ENCODE results near the gene ATG9A. TPM values are rescaled to one million over a fixed set of nuclear protein-coding genes. Genes with fewer than 3 reads are reported as not detected.

The ATG9A gene
- polyA plus RNA-seq, 1 experiment, result 84.3 TPM

DNA sequence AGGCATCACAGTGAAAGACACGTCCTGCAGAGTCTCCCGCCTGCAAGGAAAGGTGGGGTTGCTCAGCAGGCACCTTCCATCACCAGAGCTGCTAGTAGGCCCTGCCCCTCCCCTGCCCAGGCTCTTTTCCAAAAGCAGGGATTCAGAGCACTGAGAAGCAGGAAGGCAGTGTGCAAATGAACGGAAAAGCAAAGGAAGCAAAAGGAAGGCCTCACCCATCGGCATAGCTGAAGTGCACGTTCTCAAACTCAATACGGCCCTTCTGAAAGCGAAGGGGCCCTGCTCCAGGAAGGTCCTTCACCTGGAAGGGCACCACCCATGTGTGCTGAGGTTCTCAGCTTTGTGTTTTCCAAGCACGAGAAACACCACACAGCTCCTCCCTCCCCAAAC, 16.4 kb downstream of the ATG9A start:
- CTCF ChIA-PET, result interaction anchor here (2.6 kb wide), 1 partner anchor 82 kb away, joined by 22 read pairs; no protein-coding TSS in a partner anchor
- TF ChIP-seq, protein P1, sequence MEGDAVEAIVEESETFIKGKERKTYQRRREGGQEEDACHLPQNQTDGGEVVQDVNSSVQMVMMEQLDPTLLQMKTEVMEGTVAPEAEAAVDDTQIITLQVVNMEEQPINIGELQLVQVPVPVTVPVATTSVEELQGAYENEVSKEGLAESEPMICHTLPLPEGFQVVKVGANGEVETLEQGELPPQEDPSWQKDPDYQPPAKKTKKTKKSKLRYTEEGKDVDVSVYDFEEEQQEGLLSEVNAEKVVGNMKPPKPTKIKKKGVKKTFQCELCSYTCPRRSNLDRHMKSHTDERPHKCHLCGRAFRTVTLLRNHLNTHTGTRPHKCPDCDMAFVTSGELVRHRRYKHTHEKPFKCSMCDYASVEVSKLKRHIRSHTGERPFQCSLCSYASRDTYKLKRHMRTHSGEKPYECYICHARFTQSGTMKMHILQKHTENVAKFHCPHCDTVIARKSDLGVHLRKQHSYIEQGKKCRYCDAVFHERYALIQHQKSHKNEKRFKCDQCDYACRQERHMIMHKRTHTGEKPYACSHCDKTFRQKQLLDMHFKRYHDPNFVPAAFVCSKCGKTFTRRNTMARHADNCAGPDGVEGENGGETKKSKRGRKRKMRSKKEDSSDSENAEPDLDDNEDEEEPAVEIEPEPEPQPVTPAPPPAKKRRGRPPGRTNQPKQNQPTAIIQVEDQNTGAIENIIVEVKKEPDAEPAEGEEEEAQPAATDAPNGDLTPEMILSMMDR (IDR thresholded peaks at IDR 0.05; ENCODE audit: low read depth, low read length), result no peak
- Histone ChIP-seq H3K4me3 (ENCODE audit: low read depth, low read length) (no peak overlapping the region), H3K9me3 (ENCODE audit: control insufficient read depth, insufficient read depth, low read length) (no peaks in the 10 kb centered on the region; the same call in 1 of the 2 replicates), H3K27ac (ENCODE audit: low read depth, low read length) (no peak overlapping the region), H3K27me3 (ENCODE audit: control insufficient read depth, insufficient read depth, low read length) (no peaks in the 10 kb centered on the region)
- POLR2A ChIA-PET, result no interaction called here
- DNase-seq (ENCODE audit: low read depth, low spot score), result no peak

DNA sequence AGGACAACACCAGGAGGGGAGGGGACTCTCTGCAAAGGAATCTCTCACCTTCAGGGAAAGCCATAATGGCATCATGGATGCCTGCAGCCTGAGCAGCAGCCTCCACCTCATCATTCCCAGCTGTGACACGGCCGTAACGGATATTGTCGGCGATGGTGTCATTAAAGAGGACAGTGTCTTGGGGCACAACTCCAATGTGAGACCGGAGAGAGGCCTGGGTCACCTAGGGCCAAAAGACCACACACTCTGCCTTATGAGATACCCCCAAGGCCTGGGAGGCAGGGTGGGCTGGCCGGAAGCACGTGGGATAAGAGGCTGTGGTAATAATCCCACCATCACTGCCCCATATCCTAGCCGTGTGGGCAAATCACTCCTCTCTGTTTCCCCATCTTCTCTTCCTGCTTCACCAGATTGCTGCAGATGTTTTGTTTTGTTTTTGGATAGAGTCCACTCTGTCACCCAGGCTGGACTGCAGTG, 18.5 kb downstream of the ATG9A start:
- Histone ChIP-seq H3K9me3 (ENCODE audit: control insufficient read depth, insufficient read depth, low read length) (no peaks in the 10 kb centered on the region; the same call in 1 of the 2 replicates), H3K27me3 (ENCODE audit: control insufficient read depth, insufficient read depth, low read length) (no peaks in the 10 kb centered on the region), H3K27ac (ENCODE audit: low read depth, low read length) (no peak overlapping the region), H3K4me3 (ENCODE audit: low read depth, low read length) (no peak overlapping the region)
- DNase-seq (ENCODE audit: low read depth, low spot score), result no peak
- TF ChIP-seq, protein P1 (IDR thresholded peaks at IDR 0.05; ENCODE audit: low read depth, low read length), result no peak
- ChIA-PET CTCF (interaction anchor here (0.6 to 2.6 kb wide), 7 partner anchors 35 to 603 kb away, joined by 3 to 22 read pairs (median 4); partner anchors contain the start of genes CRYBA2 and PLCD4), POLR2A (interaction anchor here (0.9 kb wide), 1 partner anchor 18 kb away, joined by 4 read pairs; no protein-coding TSS in a partner anchor)

DNA sequence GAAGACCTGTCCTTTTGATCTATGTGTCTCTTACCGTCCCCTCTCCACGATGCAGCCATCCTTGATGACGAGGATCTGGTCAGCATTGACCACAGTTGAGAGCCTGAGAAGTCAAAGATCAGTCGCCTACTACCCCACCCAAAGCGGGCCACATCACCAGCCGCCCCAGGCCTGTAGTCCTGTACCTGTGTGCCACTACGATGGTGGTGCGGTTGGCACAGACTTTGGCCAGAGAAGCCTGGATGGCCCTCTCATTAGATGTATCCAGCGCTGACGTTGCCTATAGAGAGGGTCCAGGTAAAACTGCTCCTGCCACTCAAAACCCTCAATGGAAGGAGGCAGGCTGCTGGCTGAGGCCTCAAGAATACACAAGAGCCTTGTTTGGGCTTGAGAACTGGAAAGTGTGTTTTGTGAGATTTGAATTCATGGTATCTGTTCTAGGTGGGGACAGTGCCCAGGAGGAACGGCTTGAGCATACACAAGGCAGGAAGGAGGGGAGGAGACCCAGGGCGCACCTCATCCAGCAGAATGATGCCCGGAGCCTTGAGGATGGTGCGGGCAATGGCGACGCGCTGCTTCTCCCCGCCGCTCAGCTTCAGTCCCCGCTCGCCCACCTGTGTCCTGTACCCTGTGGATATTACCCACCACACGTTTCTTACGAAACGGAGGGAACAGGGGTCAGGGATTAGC, 19.1 kb downstream of the ATG9A start:
- Histone ChIP-seq H3K9me3 (ENCODE audit: control insufficient read depth, insufficient read depth, low read length) (no peaks in the 10 kb centered on the region; the same call in 1 of the 2 replicates), H3K27me3 (ENCODE audit: control insufficient read depth, insufficient read depth, low read length) (no peaks in the 10 kb centered on the region), H3K4me3 (ENCODE audit: low read depth, low read length) (no peak overlapping the region), H3K27ac (ENCODE audit: low read depth, low read length) (no peak overlapping the region)
- no peak for DNase-seq (ENCODE audit: low read depth, low spot score)
- ChIA-PET CTCF (no interaction called here), POLR2A (interaction anchor here (0.9 kb wide), 1 partner anchor 18 kb away, joined by 4 read pairs; no protein-coding TSS in a partner anchor)
- TF ChIP-seq, protein P1 (IDR thresholded peaks at IDR 0.05; ENCODE audit: low read depth, low read length), result no peak

DNA sequence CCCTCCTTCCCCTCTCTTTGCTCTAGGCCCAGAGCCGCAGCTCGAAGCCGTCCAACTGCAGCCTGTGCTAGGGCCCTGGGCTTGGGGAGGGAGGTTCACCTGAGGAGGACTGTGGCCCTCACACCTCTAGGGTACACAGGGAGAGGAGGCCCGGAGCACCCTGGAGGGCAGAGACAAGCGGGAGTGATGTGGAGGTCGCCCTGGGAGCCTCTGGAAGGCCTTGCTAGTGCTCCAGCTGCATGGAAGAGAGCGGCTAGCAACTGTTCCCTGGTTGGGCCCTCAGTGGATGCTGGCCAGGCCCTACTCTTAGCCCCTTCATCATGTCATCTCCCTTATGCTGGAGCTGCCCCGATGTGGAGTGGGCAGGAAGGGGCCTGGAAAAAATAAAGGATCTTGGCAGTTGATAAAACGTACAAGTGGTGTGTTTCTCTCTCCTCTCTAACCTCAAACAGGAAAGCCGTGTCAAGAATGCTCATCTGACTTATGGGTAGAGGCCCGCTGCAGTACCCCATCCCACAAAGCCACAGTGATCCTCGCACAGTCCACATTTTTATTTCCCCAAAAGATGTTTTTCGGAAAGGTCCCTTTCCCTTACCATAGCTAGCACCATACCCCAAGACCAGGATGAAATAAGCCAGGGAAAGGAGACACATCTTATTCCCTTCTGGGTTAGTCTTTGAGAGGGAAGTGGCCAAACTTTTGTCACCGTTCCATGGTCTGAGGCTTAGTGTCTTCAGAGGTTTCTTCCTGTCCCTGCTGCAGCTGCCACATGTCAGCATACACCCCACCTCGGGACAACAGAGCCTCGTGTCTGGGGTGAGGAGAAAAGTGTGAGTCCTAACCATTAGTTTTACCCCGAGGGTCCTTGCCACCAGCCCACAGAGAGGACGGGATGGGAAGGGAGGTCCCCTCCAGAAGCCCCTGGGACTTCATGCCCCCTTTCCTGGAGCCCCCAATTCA, 19.9 kb downstream of the ATG9A start:
- H3K4me3 ChIP-seq (ENCODE audit: low read depth, low read length), result no peak overlapping the region
- no peaks in the 10 kb centered on the region for H3K27me3 ChIP-seq (ENCODE audit: control insufficient read depth, insufficient read depth, low read length)
- POLR2A ChIA-PET, result interaction anchor here (0.6 to 3.6 kb wide), 2 partner anchors 9 to 156 kb away, joined by 4 to 37 read pairs; partner anchors contain the start of gene ABCB6
- no peak for DNase-seq (ENCODE audit: low read depth, low spot score)
- no peak overlapping the region for H3K27ac ChIP-seq (ENCODE audit: low read depth, low read length)
- CTCF ChIA-PET, result interaction anchor here (1.0 to 2.6 kb wide), 3 partner anchors 50 to 300 kb away, joined by 3 to 9 read pairs (median 6); partner anchors contain the start of gene NHEJ1
- no peaks in the 10 kb centered on the region; the same call in none of the 2 replicates for H3K9me3 ChIP-seq (ENCODE audit: control insufficient read depth, insufficient read depth, low read length)
- TF ChIP-seq, protein P1 (IDR thresholded peaks at IDR 0.05; ENCODE audit: low read depth, low read length), result no peak

All from AG04450 (cell line).